ENCODE results near the gene PRDM15. TPM values are rescaled to one million over a fixed set of nuclear protein-coding genes. Genes with fewer than 3 reads are reported as not detected.

Gene PRDM15
- total RNA-seq, 4 donors from 2014 or later: 4.7 to 9.2 (median 5.4) TPM

GRCh38 chr21:41774467-41775148, 104.5 kb downstream of the PRDM15 start:
- no peak for DNase-seq
- peaks cover 7 to 51% (median 13%) of the 10 kb centered on the region in 3 donors for H3K4me1 ChIP-seq
- TF ChIP-seq CTCF (IDR thresholded peaks at IDR 0.05) (no peak), POLR2A (IDR thresholded peaks at IDR 0.05) (no peak)
- peaks cover 0 to 86% (median 0%) of the 10 kb centered on the region in 4 donors for H3K27me3 ChIP-seq
- H3K9me3 ChIP-seq: no peaks in the 10 kb centered on the region
- no peak overlapping the region for H3K27ac ChIP-seq
- no peak overlapping the region for H3K4me3 ChIP-seq
- intact Hi-C loops (cut with DNase I): loop anchor here (5.0 kb wide), 1 partner anchor 162 kb away; no protein-coding TSS in a partner anchor
- no peaks in the 10 kb centered on the region for H3K36me3 ChIP-seq
- 52 to 64% methylated on average over 9 of the region's 10 CpGs for WGBS, 2 donors

GRCh38 chr21:41772351-41773080, 106.6 kb downstream of the PRDM15 start:
- WGBS, 2 donors: 57 to 71% methylated on average over 13 to 16 of the region's 16 CpGs
- TF ChIP-seq CTCF (IDR thresholded peaks at IDR 0.05) (no peak), POLR2A (IDR thresholded peaks at IDR 0.05) (no peak)
- intact Hi-C loops (cut with DNase I): no loop called here
- H3K4me1 ChIP-seq: peaks cover 13 to 49% (median 16%) of the 10 kb centered on the region in 3 donors
- DNase-seq: no peak
- no peaks in the 10 kb centered on the region for H3K9me3 ChIP-seq
- no peak overlapping the region for H3K27ac ChIP-seq
- H3K27me3 ChIP-seq: peaks cover 0 to 90% (median 3%) of the 10 kb centered on the region in 4 donors
- no peak overlapping the region for H3K4me3 ChIP-seq
- no peaks in the 10 kb centered on the region for H3K36me3 ChIP-seq

GRCh38 chr21:41771625-41771945, 107.6 kb downstream of the PRDM15 start:
- no peak overlapping the region for H3K27ac ChIP-seq
- H3K36me3 ChIP-seq: no peaks in the 10 kb centered on the region
- no peak overlapping the region for H3K4me3 ChIP-seq
- H3K27me3 ChIP-seq: peaks cover 0 to 97% (median 5%) of the 10 kb centered on the region in 4 donors
- intact Hi-C loops (cut with DNase I): no loop called here
- DNase-seq: no peak
- 79 to 91% methylated on average over 4 to 7 of the region's 7 CpGs for WGBS, 2 donors
- no peaks in the 10 kb centered on the region for H3K9me3 ChIP-seq
- TF ChIP-seq POLR2A (IDR thresholded peaks at IDR 0.05) (no peak), CTCF (IDR thresholded peaks at IDR 0.05) (no peak)
- peaks cover 8 to 49% (median 19%) of the 10 kb centered on the region in 3 donors for H3K4me1 ChIP-seq

- peaks cover 0 to 98% (median 8%) of the 10 kb centered on the region in 4 donors for H3K27me3 ChIP-seq
- no peak for DNase-seq
- intact Hi-C loops (cut with DNase I): no loop called here
Observed at GRCh38 chr21:41770901-41771624, 108.1 kb downstream of the PRDM15 start.

More at GRCh38 chr21:41770901-41771624, 108.1 kb downstream of the PRDM15 start:
- Histone ChIP-seq H3K27ac (no peak overlapping the region), H3K4me3 (no peak overlapping the region), H3K36me3 (no peaks in the 10 kb centered on the region), H3K9me3 (no peaks in the 10 kb centered on the region), H3K4me1 (peaks cover 8 to 51% (median 19%) of the 10 kb centered on the region in 3 donors)
- 56 to 73% methylated on average over 5 to 12 of the region's 14 CpGs for WGBS, 2 donors
- TF ChIP-seq CTCF (IDR thresholded peaks at IDR 0.05) (no peak), POLR2A (IDR thresholded peaks at IDR 0.05) (no peak)

All from esophagus squamous epithelium (tissue), 5 donors.